ENCODE results near the gene XRCC2. TPM values are rescaled to one million over a fixed set of nuclear protein-coding genes. Genes with fewer than 3 reads are reported as not detected.

Gene XRCC2
- total and polyA plus RNA-seq, 2 of the 8 experiments (the other 6 are each of a cell fraction or from before 2014, with no cell fraction given) = 14.6 to 34.0 TPM

- Histone ChIP-seq H3K4me1 (replicated peaks in 1 of 4; ENCODE audit: control insufficient read depth in 3 of 4, insufficient read depth in 4 of 4, low read length in 3 of 4) (no peaks in the 10 kb centered on the region), H3K9ac (replicated peaks in 1 of 4; ENCODE audit: extremely low read depth in 1 of 4, low read depth in 3 of 4, low read length in 3 of 4) (no peak overlapping the region), H2AK5ac (ENCODE audit: low read depth, low read length) (no peak overlapping the region), H4K5ac (ENCODE audit: insufficient read length, low read depth, low read length) (no peak overlapping the region), H2BK20ac (ENCODE audit: low read length) (no peak overlapping the region), H3K79me2 (ENCODE audit: control insufficient read depth in 1 of 2, insufficient read depth in 2 of 2, low read length in 2 of 2) (no peaks in the 10 kb centered on the region), H3K23ac (ENCODE audit: insufficient read length) (no peak overlapping the region), H2BK15ac (ENCODE audit: low read length) (no peak overlapping the region), H2BK5ac (ENCODE audit: low read depth, low read length) (no peak overlapping the region), H4K20me1 (replicated peaks in 1 of 2; ENCODE audit: control insufficient read depth in 1 of 2, insufficient read depth in 2 of 2, low read length in 2 of 2) (no peaks in the 10 kb centered on the region), H3K27me3 (replicated peaks in 1 of 4; ENCODE audit: control insufficient read depth in 3 of 4, extremely low read depth in 1 of 4, insufficient read depth in 3 of 4, low read length in 3 of 4) (no peaks in the 10 kb centered on the region), H3K23me2 (ENCODE audit: low read depth, low read length) (no peaks in the 10 kb centered on the region; the same call in 1 of the 2 replicates), H3K14ac (ENCODE audit: insufficient read length) (no peak overlapping the region), H3K18ac (ENCODE audit: extremely low read depth, low read length) (no peak overlapping the region), H3K56ac (replicated peaks; ENCODE audit: insufficient read length, low read depth, low read length) (no peak overlapping the region), H3K9me3 (ENCODE audit: insufficient read depth in 2 of 2, low read depth in 1 of 2, low read length in 1 of 2) (no peaks in the 10 kb centered on the region), H2AFZ (ENCODE audit: low read length) (no peak overlapping the region), H3K36me3 (ENCODE audit: control insufficient read depth in 2 of 4, insufficient read depth in 4 of 4, low read length in 3 of 4) (no peaks in the 10 kb centered on the region), H3K4me3 (ENCODE audit: extremely low read depth in 1 of 4, insufficient read depth in 2 of 4, low read depth in 3 of 4, low read length in 4 of 4) (no peak overlapping the region), H3K79me1 (ENCODE audit: low read depth, low read length) (no peaks in the 10 kb centered on the region), H3K27ac (ENCODE audit: low read depth, low read length) (no peak overlapping the region), H4K8ac (ENCODE audit: extremely low read depth, insufficient read depth, low read length) (no peak overlapping the region), H3K4me2 (ENCODE audit: insufficient read depth in 1 of 2, low read depth in 2 of 2, low read length in 2 of 2) (no peak overlapping the region), H2BK12ac (ENCODE audit: low read depth, low read length) (no peak overlapping the region), H4K91ac (replicated peaks; ENCODE audit: insufficient read length, low read length) (no peak overlapping the region), H3K4ac (replicated peaks; ENCODE audit: insufficient read length, low read depth, low read length) (no peak overlapping the region), H2BK120ac (replicated peaks; ENCODE audit: low read depth, low read length) (no peak overlapping the region)
- CTCF ChIA-PET (ENCODE audit: partially characterized antibody) = no interaction called here
- FAIRE-seq (no peak), DNase-seq (ENCODE audit: low read depth in 1 of 2, low spot score in 2 of 2) (no peak)
- 94% methylated on average over 5 of the region's 5 CpGs; no CpG with 5 or more reads in 1 of the 2 experiments for WGBS, 2 experiments (ENCODE audit: extremely low coverage in 1 of 2, insufficient coverage in 1 of 2, insufficient read length in 1 of 2, insufficient replicate concordance in 2 of 2, low coverage in 1 of 2, low lambda C conversion rate in 2 of 2, missing lambda C conversion rate in 1 of 2)
- POLR2A ChIA-PET (ENCODE audit: partially characterized antibody) = interaction anchor here (1.3 kb wide), 1 partner anchor 8 kb away, joined by 6 read pairs; no protein-coding TSS in a partner anchor
- no peak for TF ChIP-seq RXRA (IDR thresholded peaks at IDR 0.05; ENCODE audit: insufficient read depth, low read depth, low read length)
- TF ChIP-seq GABPA (IDR thresholded peaks at IDR 0.05; ENCODE audit: borderline replicate concordance, insufficient read depth, low read length) = no peak
- TF ChIP-seq RAD21 (IDR thresholded peaks at IDR 0.05 in 1 of 2, conservative IDR thresholded peaks at IDR 0.05 in 1 of 2; ENCODE audit: low read depth in 2 of 2, low read length in 2 of 2) = no peak
- no peak for TF ChIP-seq SP2 (IDR thresholded peaks at IDR 0.05; ENCODE audit: low read length)
- no peak for TF ChIP-seq CTCF (IDR thresholded peaks at IDR 0.05; ENCODE audit: control extremely low read depth in 1 of 3, insufficient read depth in 1 of 3, low read depth in 1 of 3, low read length in 3 of 3)
- TF ChIP-seq EZH2 (IDR thresholded peaks at IDR 0.05; ENCODE audit: low read depth, low read length, severe bottlenecking) = no peak
- no peak for TF ChIP-seq JUND (IDR thresholded peaks at IDR 0.05; ENCODE audit: low read length)
- no peak for TF ChIP-seq KDM1A (IDR thresholded peaks at IDR 0.05; ENCODE audit: borderline replicate concordance, low read length)
- TF ChIP-seq SRF (IDR thresholded peaks at IDR 0.05; ENCODE audit: low read depth, low read length) = no peak
- TF ChIP-seq TBP (IDR thresholded peaks at IDR 0.05; ENCODE audit: low read depth, low read length) = no peak
- no peak for TF ChIP-seq SIX5 (IDR thresholded peaks at IDR 0.05; ENCODE audit: low read depth, low read length)
- no peak for TF ChIP-seq TCF12 (IDR thresholded peaks at IDR 0.05; ENCODE audit: low read depth, low read length)
Observed at GRCh38 chr7:152600266-152600665, 75.7 kb downstream of the XRCC2 start.

All from H1 (cell line).